LNCAP (cell line): Measurements from ENCODE around the gene ALDOA.

Experiments
- CTCF ChIP-seq: fragments of 450-650 bp; IDR thresholded peaks from 2 replicates; pipeline ENCODE4 v1.5.1; 2017; ENCODE audit warnings: mild to moderate bottlenecking

ALDOA gene

GRCh38 chr16:30092373-30093010 is 26.9 kb downstream of the ALDOA start:
- no peak for TF ChIP-seq CTCF

DNA sequence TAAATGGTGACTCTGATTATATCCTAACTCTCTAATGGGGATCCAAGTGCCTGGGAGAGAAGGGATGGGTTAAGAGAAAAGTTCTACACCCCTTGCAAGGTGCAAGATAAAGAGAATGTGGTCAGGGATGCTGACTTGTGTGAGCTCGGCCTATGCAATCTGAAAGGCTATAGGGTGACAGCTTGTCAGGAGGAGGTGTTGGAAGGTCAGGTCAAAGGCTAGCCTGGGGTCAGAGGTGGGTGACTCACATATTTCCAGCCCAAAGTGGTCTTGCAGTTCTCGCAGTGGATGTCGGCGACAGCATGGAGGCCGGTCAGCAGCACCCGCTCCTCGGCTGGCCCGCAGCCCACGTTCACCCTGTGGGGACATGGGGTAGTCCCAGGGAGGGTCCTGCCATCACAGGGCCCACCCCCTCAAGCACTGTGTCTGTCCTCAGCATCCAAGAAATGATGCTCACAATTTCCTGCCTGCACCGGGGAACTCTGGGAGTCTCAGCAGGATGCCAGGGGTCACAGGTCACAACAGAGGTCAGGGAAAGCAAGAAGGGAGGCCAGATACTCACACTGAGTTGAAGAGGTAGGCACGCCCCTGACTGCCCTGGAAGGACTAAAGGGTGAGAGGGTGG is 29.1 kb downstream of the ALDOA start:
- no peak for TF ChIP-seq CTCF

DNA sequence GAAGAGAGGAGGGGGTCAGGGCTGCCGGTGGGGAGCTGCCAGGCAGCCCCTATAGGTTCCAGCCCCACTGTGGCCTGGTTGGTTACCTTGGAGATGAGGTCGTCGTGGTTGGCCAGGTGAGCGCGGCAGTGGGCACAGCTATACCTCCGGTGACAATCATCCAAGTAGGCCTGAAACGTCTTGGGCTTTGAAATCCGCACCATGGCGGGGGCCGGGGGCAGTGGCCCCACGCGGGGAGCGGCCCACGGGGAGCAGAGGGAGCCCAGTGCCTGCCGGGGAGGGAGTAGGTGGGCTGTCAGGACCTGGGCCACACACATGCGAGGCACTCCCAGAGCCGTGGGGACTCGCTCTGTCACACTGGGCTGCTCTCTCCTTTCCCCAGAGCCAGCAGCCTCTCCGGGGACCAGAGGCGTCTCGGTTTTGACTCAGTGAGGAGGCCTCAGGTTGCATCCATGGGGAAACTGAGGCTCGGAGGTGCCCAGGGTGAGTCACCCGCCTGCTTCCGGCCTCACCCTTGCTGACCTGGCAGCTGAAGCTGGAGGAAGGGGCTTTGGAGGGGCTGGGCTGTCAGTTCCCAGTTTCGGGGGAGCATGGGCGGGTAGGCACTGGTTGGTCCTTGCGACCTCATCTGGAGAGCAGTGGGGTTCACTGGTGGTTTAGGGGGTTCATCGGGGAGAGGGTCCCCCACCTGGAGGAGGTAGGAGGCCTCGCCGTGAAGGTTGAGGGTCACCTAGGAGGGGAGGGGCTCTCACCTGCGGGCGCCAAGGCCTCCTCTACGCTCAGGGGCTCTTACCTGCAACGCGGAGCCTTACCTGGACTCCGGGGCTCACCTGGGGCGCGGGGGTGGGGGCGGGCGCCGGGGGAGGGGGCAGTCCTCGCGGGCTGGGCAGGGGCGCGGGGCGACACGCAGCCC is 29.9 kb downstream of the ALDOA start:
- TF ChIP-seq CTCF, result no peak

DNA sequence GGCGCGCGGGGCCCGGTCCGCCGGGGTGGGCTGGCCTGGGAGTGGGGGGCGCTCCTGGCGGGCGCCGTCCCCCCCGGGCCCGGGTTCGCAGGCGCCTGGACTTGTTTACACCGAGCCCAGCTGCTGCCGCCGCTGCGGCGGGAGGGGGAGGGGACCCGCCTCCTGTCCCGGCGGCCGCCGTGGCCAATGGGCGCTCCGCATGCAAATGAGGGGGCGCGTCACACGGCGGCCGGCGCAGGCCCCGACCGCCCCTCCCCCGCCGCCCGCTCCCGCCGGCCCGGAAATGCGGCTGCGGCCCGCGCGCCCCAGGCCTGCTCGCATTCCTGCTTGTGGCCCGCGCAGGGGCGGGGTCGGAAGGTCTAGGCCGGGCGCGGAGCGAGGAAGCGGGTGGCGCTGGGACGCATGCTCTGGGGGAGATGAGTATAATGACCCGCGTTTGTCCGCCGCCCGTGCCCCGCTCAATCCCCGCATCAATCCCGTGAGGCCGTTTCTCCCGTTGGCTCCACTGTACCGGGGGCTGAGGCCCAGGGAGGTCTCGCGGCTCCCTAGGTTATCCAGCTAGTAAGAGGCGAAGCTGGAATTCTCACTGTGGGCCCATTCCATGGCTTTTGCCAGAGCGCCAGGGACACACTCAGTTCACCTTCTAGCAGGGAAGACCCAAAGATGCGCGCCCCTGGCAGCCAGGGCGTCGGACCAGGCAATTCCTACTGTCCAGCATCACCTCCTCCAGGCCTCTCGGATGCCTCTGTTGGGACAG is 30.7 kb downstream of the ALDOA start, which contains the start of gene YPEL3:
Gene YPEL3, minus strand, starts transcription at position 109 of the 757 bp plus-strand sequence. CDS start 731 bp downstream, outside the sequence.
- TF ChIP-seq CTCF, result no peak

- no peak for TF ChIP-seq CTCF
Observed at GRCh38 chr16:30096862-30097563, 31.5 kb downstream of the ALDOA start.

GRCh38 chr16:30104090-30104489 is 38.5 kb downstream of the ALDOA start:
- no peak for TF ChIP-seq CTCF
